Lower leg skin (tissue), 3 donors: ENCODE results near the gene LPIN1.

ENCODE experiments used
- CTCF ChIP-seq, 3 donors: fragments of 450-650 bp; IDR thresholded peaks; one replicate each; pipeline ENCODE4 v1.5.1; 2016; ENCODE audit warnings: antibody characterized with exemption in 3 of 3, mild to moderate bottlenecking in 3 of 3, moderate library complexity in 2 of 3
- POLR2A ChIP-seq, 2 donors: fragments of 450-650 bp; IDR thresholded peaks; one replicate each; pipeline ENCODE4 v1.6.1; 2016 to 2017; ENCODE audit warnings: antibody characterized with exemption in 2 of 2, mild to moderate bottlenecking in 1 of 2, moderate library complexity in 1 of 2

GRCh38 chr2:11775384-11775783 is 29.0 kb downstream of the LPIN1 start:
- TF ChIP-seq CTCF (IDR thresholded peaks at IDR 0.05), result no peak
- TF ChIP-seq POLR2A (IDR thresholded peaks at IDR 0.05), result no peak
